Activated gamma-delta T cell (primary cell): Measurements from ENCODE around the gene MYRIP.
"Not testable (repeated sequence)": the region's sequence is repeated elsewhere in the genome, so short reads cannot be mapped to it uniquely, and the experiment has no call there.

Experiments used
- DNase-seq: peaks from one replicate; lab custom pipeline; 2025; lab: John Stamatoyannopoulos, UW

The MYRIP gene

GRCh38 chr3:39806820-39807219, 2.6 kb upstream of the MYRIP start:
- no peak for DNase-seq

DNA sequence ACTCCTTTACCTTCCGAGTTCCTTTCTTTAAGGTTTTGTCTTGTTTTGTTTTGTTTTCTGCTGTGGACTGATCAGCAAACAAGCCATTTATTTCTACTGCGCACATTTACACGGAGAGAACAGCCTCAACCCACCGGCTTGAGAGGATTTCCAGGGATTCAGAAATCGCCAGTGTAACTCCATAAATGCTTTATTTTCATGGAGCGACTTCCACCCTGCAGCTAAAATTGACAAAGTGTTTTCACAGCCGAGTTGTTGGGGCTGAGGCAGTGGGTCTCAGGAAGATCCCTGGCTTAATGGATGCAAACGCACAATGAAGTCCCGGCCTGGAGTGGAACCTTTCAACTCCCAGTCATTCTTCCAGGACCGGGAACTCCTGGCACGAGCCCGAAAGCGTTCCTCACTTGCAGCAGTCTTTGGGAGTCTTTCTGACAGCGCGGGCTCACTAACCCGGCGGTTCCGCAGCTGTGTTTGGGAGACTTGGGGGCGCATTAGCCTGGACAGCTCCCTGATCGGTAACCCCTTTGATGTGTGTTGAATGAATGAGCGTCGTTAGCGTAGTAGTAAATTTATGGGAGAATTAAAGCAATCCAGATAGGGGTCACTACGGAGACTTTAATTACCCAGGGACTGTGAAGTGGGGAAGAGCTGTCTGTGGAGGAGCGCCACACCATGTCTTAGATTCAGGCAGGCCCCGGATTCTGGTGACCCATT, 785 bp upstream of the MYRIP start:
- DNase-seq: no peak

DNA sequence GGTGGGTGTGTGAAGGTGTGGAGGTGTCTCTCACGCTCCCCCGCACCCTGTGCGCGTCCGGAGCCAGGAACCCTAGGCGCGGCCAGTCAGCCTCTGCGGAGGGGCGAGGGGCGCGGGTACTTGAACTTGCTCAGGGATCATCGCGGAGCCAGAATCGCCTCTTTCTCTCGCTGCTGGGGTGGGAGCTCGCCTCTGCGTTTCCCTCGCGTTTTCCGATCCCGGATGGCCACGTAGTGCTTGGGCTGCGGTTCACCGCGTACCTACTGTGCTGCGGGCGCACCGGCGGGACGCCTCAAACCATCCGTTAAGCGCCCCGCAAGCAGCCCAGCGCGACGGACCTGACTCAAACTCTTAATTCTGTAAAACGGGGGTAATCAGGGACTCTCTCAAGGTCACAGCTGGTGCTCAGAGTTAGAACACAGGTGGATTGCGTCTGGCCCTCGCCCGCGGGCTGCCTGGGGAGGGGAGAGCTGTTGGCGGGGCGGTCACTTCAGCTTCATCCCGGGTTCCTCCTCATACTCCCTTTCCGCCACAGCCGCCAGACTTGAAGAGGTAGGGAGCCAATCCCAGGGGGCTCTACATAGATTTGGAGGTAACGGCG, 686 bp downstream of the MYRIP start:
- no peak for DNase-seq

GRCh38 chr3:39810647-39811161, 1.3 kb downstream of the MYRIP start:
- DNase-seq: no peak

- no peak for DNase-seq
Observed at GRCh38 chr3:39811561-39811960, 2.2 kb downstream of the MYRIP start.

DNA sequence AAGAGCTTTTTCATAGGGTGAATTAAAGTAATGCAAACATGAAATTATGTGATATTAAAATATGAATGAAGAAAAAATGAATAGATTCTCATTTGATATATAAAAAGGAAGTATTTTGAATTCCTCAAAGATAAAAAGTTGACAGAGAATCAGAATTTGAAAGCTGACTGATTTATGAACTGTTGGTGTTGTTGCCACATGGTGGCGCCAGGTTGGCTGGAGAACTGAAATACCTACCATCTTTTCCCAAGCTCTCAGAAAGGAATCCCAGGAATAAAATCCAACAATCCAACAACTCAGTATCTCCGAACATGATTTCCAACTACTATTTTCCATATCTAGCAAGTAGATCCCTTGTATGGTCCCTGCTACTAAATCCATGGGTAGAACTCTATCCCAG, 3.1 kb downstream of the MYRIP start:
- DNase-seq: no peak

DNA sequence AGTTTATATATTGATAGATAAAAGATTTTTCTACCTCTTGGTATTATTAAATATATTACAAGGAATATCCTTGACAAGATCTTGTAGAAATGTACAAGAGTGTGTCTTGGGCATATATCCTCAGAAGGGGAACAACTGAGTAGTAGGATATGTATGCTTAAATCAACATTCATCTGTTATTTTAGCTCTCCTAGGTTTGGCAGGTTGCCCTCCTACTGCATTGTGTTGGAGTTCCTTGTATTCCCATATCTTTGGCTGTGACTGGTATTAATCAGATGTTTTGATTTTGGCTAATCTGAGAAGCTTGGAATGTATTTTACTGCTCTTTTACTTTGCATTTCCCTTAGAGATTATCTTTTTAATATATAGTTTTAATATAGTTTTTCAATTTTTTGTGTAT, 4.6 kb downstream of the MYRIP start:
- no peak for DNase-seq

DNA sequence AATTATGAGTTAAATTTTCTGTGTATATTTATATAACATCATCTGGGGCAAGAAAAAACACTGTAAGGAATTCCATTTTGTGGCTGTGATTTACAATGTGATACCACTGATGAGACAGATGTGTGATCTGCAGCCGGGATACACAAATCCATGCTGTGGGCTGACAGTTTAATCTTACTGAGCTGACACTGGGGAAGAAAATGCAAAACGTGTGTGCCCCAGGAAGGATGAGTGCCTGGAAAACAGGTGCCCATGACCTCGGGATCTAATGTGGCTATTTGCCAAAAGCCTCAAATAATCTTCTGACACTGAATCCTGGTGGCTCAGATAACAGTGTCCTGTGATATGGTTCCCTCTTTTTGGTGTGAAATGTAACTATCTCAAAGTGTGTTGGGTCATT, 10.5 kb downstream of the MYRIP start:
- DNase-seq: no peak

- DNase-seq: not testable (repeated sequence)
Observed at GRCh38 chr3:39833764-39834163, 24.4 kb downstream of the MYRIP start.

DNA sequence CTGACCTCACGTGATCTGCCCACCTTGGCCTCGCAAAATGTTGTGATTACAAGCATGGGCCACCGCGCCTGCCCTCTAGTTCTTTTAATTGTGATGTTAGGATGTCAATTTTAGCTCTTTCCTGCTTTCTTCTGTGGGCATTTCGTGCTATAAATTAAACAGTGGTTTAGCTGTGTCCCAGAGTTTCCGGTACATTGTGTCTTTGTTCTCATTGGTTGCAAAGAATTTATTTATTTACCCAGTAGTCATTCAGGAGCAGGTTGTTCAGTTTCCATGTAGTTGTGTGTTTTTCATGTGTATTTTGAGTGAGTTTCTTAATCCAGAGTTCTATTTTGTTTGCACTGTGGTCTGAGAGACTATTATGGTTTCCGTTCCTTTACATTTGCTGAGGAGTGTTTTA, 30.1 kb downstream of the MYRIP start:
- DNase-seq: no peak

DNA sequence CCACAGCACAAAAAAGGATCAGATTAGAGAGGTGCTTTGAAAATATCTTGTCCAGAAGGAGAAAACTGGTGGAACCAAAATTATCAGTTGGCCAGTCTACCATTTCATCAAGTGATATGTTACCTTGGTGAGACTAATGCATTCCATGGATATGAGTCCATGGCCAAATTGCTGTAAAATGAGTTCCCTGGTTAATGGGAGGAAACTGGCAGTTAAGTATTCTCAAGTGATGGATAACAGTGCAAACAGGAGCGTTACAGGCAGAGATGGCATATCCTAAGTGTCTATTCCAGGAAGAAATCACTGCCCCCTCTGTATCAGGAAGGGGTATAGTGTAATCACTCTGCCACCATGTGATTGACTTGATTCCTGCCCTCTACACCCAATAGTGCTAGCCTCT, 34.0 kb downstream of the MYRIP start:
- no peak for DNase-seq

GRCh38 chr3:39848365-39848764, 39.0 kb downstream of the MYRIP start:
- DNase-seq: no peak

DNA sequence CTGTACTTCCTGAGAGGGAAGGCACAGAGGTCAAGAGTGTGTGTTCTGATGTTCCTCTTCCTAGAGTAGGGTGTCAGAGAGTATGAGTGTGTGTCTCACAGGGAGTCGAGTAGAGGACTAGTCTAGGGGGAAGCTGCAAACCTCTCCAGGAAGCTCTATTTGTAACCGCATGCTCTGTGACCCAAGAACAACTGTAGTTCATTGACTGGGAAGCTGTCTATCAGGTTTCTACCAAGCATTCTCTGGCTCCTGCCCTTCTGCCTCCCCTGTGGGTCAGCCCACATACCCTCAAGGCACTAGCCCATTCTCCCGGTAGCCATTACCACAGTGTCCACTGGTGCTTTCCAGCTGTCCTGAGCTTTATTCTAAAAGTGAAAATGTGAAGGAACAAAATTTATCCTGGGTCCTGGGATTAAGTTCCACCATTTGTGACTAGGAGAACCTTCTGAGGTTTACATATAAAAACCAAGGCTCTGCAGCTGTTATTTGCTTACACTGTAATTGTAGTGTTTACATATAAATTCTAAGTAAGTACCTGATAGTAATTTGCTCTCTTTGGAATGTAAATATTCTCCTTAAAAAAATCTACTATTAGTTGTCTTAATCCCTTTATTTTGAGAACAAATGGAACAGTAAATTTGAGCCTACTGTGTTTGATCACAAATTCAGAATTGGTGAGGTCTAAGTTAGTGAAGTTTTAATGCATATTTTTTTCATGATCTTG, 40.7 kb downstream of the MYRIP start:
- DNase-seq: no peak

- no peak for DNase-seq
Observed at GRCh38 chr3:39850716-39851032, 41.3 kb downstream of the MYRIP start.

DNA sequence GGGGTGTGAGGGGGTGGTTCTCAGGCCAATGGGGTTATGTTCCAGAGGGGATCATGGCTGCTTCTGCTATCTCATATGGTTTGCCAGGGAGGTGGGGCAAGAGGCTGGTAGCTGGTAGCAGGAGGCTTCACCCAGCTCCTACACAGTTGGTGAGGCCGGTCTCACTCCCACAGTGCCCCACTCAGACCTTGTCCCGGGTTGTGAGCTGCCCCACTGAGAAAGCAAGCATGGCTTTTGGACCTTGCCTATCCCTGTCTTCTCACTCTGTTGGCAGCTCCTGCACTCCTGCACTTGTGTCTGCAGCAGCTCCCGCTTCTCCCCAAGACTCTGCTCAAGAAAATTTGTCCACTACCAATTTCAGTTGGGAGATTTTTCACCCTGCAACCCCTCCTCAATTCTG, 46.1 kb downstream of the MYRIP start:
- no peak for DNase-seq

DNA sequence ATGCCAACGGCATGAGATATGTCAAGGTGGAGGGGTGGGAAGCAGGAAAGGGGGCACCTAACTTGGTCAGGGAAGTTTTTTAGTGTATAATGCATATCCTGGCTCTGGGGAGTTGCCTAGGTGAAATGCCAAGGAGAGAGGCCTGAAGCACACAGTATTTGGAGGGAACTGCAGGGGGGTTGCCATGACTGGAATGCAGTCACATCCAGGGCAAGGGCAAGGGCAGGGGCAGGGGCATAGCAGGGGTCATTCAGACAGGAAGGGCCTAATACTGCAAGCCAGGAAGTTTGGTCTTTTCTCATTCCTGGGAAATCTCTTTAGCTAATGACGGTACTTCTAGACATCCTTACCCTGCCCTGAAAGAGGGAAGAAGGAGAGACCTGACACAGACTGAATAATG, 60.5 kb downstream of the MYRIP start:
- DNase-seq: no peak

DNA sequence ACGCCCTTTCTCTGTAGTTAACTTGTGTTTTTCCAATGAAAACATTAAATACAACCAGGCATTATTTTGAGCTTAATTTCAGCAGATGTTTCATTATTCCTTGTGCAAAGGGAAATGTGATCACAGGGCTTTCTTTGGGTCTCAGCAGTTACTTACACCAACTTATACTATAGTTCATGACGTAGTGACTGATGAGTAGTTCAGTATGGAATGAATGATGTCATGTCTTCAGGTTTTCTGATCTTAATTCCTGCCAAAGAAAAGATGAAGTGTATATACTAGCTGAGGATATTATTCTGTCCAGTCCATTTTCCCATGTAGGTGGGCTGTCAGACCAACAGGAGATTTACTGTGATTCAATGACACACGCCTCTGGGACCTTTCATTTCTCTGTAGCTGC, 61.3 kb downstream of the MYRIP start:
- no peak for DNase-seq

DNA sequence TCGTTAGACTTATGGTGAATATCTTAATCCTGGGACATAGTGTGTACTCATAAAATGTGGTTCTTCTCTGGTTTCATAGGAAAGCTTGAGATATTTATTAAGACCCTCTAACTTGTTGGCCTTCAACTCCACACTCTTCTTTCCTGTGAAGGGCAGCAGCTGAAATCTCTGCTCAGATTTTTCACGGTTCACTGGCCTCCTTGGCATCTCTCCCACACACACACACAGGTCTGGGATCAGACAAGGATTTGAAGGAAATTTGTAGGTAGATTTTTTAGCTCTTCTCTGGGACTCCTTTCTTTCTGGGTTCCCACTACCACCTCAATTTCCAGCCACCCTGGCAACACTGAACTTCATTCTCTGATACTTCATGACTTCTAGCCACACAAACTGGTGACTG, 70.2 kb downstream of the MYRIP start:
- no peak for DNase-seq

GRCh38 chr3:39882111-39882510, 72.7 kb downstream of the MYRIP start:
- no peak for DNase-seq

- no peak for DNase-seq
Observed at GRCh38 chr3:39892068-39892467, 82.7 kb downstream of the MYRIP start.

DNA sequence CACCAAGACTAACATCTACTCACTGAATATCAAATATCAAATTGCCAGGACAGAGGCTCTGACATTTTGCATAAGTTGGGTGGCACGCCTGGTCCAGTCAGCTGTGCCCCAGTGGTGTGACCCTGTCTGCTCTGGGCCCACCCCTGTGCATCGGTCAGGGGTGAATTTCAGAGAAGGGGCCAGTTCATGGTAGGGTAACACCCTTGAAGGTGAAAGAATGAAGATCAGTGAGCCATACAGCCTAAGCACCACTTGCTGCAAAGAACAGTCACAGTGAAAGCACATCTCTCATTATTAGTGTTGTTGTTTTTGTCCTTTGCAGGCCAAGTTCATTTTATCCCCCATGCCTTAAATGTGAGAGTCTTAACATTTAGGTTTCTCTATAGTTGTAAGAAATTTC, 86.8 kb downstream of the MYRIP start:
- no peak for DNase-seq

DNA sequence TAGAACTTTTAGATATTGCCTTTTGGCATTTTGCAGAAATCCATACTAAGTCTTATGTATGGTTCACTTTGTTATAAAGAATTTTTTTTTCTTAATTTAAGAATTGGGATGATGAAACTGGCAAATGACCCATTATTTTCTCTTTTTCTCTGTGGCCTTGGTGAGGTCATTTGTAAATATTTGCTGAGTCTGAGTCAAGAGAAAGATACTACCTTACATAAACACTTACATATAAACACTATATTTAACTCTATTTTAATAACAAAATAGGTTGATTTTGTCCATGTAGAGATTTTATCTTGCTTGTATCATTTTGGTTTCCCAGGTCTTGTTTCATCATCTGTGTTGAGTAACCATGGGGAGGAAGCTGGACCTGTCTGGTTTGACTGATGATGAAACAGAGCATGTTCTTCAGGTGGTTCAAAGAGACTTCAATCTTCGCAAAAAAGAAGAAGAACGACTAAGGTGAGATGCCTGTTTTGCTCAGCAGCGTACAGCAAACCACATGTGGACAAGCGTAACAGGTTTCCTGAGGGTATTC, 91.1 kb downstream of the MYRIP start:
- no peak for DNase-seq

DNA sequence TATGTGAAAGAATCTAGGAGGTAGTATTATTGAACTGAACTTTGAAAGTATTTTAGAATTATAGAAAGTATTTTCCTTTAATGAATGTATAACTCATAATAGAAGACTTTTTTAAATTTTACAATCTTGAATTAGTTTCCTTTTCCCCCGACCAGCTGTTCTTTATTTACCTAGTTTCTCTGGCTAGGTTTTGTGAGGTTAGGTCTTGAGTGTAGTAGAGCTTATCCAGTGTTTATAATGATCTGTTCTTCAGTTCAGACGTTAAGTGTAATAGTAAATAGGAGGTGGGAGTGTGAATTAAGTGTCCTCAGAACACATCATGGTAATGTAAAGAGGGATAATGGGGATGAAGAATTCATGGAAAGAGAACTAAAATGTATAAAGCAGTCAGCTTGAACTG, 93.8 kb downstream of the MYRIP start:
- no peak for DNase-seq
